Measurements from ENCODE around the gene C5orf58. TPM values are rescaled to one million over a fixed set of nuclear protein-coding genes. Genes with fewer than 3 reads are reported as not detected.

Gene C5orf58
- total and polyA plus RNA-seq, 9 of the 15 experiments (the other 6 are each of a cell fraction or from before 2014, with no cell fraction given): 1.5 to 7.6 (median 5.3) TPM

DNA sequence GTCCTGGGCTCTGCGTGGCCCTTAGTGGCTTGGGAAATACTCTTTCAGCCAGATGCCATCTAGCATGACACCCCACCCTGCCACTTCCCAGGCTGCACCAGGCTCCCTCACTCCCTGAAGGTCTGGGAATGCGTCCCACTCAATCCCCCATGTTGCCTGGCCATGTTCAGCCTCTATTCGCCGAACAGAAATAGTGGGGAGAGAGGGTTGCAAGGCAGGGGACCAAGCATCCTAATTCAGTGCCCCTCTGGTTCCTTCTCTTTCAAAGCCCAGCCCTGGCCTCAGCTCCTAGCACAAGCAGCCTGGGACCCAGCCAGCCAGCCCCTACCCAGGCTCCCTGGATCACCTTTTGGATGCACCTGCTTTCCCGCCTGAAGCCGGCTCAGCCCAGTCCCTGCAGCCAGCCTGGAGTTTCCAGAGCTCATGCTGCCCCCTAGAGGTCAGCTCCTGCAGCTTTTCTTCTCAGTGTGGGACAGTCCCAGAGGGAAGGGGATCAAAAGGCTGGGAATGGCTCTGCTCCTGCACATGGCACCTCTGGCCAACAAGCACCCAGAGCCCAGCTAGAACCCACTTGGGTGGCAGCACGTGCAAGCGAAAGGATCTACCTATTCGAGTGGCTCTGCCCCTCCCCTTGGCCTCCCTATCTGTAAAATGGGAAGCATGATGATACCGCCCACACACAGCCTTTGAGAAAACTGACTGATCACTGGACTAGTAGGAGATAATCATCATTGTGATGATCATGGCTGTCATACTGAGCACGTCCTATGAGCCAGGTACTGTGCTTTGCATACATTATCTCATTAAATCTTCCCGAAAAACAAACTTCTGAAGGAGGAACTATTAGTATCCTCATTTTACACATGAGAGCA, 48.7 kb upstream of the C5orf58 start (continued):
- TF ChIP-seq SP1 (CRISPR knock-in tag; IDR thresholded peaks at IDR 0.05): peak; percentile 44; the same call in 1 of the 2 replicates
- TF ChIP-seq CC2D1A (IDR thresholded peaks at IDR 0.05): peak; percentile 52; the same call in 1 of the 2 replicates
- no peak for TF ChIP-seq TGIF2 (CRISPR knock-in tag; IDR thresholded peaks at IDR 0.05)
- TF ChIP-seq ZNF384 (IDR thresholded peaks at IDR 0.05; ENCODE audit: low read depth, low read length): no peak
- TF ChIP-seq, protein P1, sequence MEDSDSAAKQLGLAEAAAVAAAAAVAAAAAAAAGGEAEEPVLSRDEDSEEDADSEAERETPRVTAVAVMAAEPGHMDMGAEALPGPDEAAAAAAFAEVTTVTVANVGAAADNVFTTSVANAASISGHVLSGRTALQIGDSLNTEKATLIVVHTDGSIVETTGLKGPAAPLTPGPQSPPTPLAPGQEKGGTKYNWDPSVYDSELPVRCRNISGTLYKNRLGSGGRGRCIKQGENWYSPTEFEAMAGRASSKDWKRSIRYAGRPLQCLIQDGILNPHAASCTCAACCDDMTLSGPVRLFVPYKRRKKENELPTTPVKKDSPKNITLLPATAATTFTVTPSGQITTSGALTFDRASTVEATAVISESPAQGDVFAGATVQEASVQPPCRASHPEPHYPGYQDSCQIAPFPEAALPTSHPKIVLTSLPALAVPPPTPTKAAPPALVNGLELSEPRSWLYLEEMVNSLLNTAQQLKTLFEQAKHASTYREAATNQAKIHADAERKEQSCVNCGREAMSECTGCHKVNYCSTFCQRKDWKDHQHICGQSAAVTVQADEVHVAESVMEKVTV (CRISPR knock-in tag; IDR thresholded peaks at IDR 0.05): peak; percentile 69

DNA sequence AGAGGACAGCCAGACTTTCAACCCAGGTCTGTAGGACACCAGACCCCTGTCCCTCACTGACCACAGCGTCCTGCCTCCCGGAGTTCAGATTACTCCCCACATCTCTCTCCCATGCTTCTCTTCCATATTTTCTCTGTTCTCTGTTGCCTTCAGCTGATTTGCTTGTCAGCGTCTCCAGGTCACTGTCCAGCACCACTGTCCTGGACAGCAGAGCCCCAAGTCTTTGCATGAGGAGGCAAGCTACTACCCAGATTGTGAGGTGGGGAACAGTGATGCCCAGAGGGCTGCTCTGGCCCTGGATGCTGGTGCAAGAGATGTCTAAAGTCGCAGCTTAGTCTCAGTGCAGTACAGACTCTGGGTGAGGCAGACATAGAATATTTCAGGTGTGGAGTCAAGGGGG, 48.0 kb upstream of the C5orf58 start:
- no peaks in the 10 kb centered on the region; the same call in none of the 2 replicates for H4K20me1 ChIP-seq (replicated peaks; ENCODE audit: control insufficient read depth, insufficient read depth, low read length)
- no peak overlapping the region for H3K27ac ChIP-seq (ENCODE audit: extremely low read depth, low read depth, low read length)
- no peak overlapping the region for H3K4me2 ChIP-seq (ENCODE audit: insufficient read depth, low read length)
- H2AFZ ChIP-seq (ENCODE audit: low read depth, low read length): no peak overlapping the region
- 0% methylated on average over 4 of the region's 4 CpGs for WGBS (ENCODE audit: insufficient coverage, low coverage, missing lambda C conversion rate)
- ChIA-PET POLR2A (interaction anchor here (0.6 to 1.4 kb wide), 3 partner anchors 11 to 264 kb away, joined by 3 to 4 read pairs (median 3); no protein-coding TSS in a partner anchor), CTCF (ENCODE audit: low intra/inter-chr PET ratio) (interaction anchor here (2.8 kb wide), 1 partner anchor 84 kb away, joined by 36 read pairs; no protein-coding TSS in a partner anchor)
- FAIRE-seq: no peak
- in situ Hi-C loops (cut with MboI) (loop anchor here (5.0 to 10.0 kb wide), 2 partner anchors 87 to 480 kb away; no protein-coding TSS in a partner anchor), intact Hi-C loops (cut with micrococcal nuclease) (loop anchor here (1.0 to 10.0 kb wide), 4 partner anchors 32 to 482 kb away; partner anchors contain the start of gene INSYN2B)
- H3K79me2 ChIP-seq (ENCODE audit: control insufficient read depth, insufficient read depth, low read length): no peaks in the 10 kb centered on the region
- H3K9me1 ChIP-seq (ENCODE audit: control insufficient read depth, insufficient read depth, low read length): no peaks in the 10 kb centered on the region
- no peaks in the 10 kb centered on the region for H3K4me1 ChIP-seq (replicated peaks in 1 of 2; ENCODE audit: control insufficient read depth in 2 of 2, insufficient read depth in 2 of 2, low read length in 2 of 2)
- no peaks in the 10 kb centered on the region; the same call in 1 of the 2 replicates for H3K9me3 ChIP-seq (replicated peaks; ENCODE audit: control insufficient read depth, insufficient read depth, low read depth, low read length)
- H3K36me3 ChIP-seq (ENCODE audit: control insufficient read depth, insufficient read depth, low read length): no peaks in the 10 kb centered on the region
- BruUV-seq (replicated peaks): no TSS peak
- no peak overlapping the region for H3K4me3 ChIP-seq
- no peak overlapping the region for H3K9ac ChIP-seq (ENCODE audit: insufficient read depth in 1 of 2, low read depth in 2 of 2, low read length in 2 of 2)
- H3K27me3 ChIP-seq (ENCODE audit: control insufficient read depth in 2 of 2, insufficient read depth in 2 of 2, low read length in 2 of 2): peaks cover 6 to 43% of the 10 kb centered on the region in 2 experiments; a peak in 4 of 5 replicates
- no peak for ATAC-seq
- no peak for DNase-seq (ENCODE audit: extremely low read depth in 1 of 4, low spot score in 3 of 4)
- TF ChIP-seq, protein P2, sequence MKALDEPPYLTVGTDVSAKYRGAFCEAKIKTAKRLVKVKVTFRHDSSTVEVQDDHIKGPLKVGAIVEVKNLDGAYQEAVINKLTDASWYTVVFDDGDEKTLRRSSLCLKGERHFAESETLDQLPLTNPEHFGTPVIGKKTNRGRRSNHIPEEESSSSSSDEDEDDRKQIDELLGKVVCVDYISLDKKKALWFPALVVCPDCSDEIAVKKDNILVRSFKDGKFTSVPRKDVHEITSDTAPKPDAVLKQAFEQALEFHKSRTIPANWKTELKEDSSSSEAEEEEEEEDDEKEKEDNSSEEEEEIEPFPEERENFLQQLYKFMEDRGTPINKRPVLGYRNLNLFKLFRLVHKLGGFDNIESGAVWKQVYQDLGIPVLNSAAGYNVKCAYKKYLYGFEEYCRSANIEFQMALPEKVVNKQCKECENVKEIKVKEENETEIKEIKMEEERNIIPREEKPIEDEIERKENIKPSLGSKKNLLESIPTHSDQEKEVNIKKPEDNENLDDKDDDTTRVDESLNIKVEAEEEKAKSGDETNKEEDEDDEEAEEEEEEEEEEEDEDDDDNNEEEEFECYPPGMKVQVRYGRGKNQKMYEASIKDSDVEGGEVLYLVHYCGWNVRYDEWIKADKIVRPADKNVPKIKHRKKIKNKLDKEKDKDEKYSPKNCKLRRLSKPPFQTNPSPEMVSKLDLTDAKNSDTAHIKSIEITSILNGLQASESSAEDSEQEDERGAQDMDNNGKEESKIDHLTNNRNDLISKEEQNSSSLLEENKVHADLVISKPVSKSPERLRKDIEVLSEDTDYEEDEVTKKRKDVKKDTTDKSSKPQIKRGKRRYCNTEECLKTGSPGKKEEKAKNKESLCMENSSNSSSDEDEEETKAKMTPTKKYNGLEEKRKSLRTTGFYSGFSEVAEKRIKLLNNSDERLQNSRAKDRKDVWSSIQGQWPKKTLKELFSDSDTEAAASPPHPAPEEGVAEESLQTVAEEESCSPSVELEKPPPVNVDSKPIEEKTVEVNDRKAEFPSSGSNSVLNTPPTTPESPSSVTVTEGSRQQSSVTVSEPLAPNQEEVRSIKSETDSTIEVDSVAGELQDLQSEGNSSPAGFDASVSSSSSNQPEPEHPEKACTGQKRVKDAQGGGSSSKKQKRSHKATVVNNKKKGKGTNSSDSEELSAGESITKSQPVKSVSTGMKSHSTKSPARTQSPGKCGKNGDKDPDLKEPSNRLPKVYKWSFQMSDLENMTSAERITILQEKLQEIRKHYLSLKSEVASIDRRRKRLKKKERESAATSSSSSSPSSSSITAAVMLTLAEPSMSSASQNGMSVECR (CRISPR knock-in tag; IDR thresholded peaks at IDR 0.05): no peak
- no peak for TF ChIP-seq CBX1 (IDR thresholded peaks at IDR 0.05; ENCODE audit: low read depth)
- no peak for TF ChIP-seq SMARCB1 (IDR thresholded peaks at IDR 0.05; ENCODE audit: insufficient read length, low read depth)
- TF ChIP-seq ZFP36 (IDR thresholded peaks at IDR 0.05; ENCODE audit: low read depth, low read length, partially characterized antibody): no peak
- TF ChIP-seq, protein P3, sequence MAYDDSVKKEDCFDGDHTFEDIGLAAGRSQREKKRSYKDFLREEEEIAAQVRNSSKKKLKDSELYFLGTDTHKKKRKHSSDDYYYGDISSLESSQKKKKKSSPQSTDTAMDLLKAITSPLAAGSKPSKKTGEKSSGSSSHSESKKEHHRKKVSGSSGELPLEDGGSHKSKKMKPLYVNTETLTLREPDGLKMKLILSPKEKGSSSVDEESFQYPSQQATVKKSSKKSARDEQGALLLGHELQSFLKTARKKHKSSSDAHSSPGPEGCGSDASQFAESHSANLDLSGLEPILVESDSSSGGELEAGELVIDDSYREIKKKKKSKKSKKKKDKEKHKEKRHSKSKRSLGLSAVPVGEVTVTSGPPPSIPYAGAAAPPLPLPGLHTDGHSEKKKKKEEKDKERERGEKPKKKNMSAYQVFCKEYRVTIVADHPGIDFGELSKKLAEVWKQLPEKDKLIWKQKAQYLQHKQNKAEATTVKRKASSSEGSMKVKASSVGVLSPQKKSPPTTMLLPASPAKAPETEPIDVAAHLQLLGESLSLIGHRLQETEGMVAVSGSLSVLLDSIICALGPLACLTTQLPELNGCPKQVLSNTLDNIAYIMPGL (CRISPR knock-in tag; IDR thresholded peaks at IDR 0.05): no peak
